Kidney capillary endothelial cell (primary cell): ENCODE measurements around the gene SLC6A8.
A peak's percentile ranks its signal among the peaks of the same experiment; 100 is the strongest.
"Not testable (repeated sequence)": the region's sequence is repeated elsewhere in the genome, so short reads cannot be mapped to it uniquely, and the experiment has no call there.

Source experiments
- DNase-seq: peaks from one replicate; pipeline ENCODE4 v3.0.0-alpha.2; 2018; ENCODE audit warnings: low spot score

SLC6A8 gene

DNA sequence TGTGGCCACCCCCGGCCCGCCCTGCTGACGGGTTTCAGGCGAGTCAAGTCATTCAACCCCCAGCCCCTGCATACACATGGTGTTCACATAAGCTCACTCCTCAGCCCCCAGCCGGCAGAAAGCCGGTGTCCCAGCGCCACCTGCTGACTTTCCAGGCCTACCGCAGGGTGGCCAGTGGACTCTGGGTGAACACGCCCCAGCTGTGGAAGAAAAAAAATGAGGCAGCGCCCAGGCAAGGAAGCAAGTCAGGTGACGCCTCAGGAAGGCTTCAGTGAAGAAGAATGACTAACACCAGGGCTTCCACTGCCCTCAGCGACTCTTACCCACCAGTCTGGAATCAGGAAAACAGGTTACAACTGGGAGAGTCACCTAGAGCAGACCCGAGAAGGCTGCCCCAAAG is 20.7 kb downstream of the SLC6A8 start:
- peak; percentile 77 for DNase-seq

DNA sequence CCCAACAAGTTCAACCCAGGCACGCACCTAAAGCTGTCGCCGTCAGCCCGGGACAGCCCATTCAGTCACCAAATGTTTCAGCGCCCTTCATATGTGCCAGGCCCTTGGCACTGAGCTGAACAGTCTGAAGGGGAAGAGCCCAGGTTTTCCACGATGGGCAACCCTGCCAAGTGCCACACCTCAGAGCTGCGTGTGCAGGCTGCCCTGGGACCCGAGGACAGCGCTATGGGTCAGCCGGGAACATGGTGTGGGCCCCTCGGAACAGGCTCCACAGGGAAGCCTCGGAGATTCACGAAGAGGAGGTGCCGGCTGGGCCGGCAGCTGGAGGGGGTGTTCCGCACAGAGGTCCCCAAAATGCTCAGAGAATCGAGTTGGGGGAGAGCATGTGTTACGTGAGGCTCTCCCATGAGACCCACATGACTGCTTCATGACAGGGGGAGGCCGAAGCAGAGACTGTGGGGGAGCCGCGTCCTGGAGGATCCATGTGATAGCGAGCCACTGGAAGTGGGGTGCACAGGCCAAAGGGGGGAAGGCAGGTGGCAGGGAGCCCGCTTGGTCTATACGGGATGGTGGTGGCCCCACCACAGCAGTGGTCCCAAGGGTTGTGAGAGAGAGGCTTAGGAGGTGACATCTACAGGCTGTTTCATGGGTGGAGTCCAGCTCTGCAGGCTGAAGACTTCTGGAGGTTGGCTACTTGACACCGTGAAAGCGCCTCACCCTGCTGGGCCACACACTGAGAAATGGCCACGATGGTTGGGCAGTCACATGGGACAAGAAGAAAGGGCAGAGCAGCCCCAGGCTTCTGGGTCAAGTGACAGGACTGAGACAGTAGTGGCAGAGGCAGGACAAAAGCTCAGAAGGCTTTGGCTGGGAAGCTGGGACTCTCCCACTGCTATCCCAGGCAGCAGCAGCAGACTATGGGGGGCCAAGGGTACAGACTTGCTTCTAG is 22.3 kb downstream of the SLC6A8 start:
- DNase-seq, result no peak

DNA sequence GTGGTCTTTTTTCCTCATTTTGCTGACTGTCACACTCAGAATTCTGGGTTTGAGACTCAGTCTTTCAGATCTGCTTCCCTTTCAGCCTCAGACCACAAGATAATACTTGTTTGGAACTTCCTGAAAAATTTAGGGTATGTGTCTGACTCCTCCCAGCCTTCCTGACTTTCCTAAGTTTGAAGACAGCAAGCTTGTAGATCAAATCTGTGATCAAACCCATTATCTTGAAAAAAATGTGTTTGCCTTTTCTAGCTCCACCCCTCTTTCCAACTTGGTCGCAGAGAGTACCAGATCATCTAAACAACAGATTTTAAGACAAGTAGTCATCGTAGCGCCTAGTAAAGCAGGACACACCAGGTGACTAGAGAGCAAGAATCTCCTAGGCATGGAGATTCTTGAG is 26.5 kb downstream of the SLC6A8 start:
- no peak for DNase-seq

DNA sequence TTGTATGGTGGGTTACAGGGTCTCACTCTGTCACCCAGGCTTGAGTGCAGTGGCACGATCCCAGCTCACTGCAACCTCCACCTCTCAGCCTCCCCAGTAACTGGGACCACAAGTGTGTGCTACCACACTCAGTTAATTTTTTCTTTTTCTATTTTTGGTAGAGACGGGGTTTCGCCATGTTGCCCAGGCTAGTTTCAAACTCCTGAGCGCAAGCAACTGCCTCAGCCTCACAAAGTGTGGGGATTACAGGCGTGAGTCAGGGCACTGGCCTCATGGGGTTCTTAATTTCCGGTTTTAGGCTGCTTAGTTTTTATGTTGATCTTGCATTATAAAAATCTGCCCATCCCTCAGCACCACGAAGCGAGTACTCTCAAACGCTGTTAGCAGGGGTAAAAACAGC is 29.7 kb downstream of the SLC6A8 start:
- no peak for DNase-seq

DNA sequence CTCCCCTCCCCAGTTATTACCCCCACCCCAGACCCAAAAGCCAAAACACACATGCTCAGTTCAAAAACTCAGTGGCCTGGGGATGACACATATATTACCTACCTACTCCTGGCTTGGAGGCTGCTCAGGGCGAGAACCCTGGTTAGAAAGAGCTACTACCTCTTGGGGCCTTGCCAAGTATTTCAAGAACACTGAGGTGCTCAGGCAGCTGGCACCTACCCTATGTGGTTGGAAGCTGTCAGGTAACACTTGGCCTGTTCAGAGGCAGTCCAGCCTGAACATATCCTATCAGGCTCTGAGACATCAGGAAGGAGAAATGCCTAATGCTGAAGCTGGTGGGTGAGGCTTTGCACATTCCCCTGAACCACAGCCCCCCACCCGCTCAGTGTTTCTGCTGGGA is 31.5 kb downstream of the SLC6A8 start:
- DNase-seq, result no peak

DNA sequence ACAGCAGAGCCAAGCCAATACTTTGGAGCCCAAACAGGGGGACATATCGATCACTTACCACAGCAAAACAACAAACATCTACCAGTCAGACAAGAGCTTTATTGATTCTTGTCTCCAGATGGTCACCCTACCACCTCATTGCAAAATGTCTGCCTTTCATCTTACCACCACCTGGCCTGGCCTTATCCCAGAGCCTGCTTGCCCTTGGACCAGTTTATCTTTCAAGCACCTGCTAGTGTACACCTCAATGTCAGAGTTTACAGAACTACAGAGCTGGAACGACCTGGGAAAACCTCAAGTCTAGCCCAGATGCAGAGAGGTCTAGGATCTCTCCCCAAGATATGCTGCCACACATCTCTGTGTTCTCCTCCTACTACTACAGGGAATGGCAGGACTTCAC is 32.0 kb downstream of the SLC6A8 start:
- no peak for DNase-seq

DNA sequence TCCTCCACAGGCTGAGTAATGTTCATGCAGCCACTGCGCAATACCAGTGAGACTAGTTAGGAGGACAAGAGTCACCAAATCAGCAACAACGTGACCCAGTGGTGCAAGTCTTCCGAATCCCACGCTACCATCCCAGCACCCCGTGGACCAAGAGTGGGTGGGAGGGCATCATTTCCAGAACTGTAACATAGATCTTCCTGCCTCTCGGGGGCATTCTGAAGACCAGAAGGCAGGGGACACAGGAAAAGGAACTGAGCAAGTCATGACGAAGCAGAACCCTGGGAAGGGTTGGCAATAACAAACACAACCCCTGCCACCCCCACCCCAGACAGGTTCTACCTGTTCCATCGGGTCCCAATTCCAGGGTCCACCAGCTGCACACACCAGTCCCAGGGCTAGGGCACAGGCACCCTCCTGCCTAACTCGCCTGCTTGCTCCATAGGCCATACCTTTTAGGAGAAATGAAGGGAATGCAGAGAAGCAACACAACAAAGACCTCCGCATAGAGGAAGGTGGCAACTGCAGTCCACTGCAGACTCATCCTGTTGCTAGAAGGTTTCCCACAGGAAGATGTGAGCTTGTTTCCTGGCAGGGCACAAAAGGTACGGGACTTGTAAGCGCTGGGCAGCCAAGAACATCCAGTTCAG is 35.1 kb downstream of the SLC6A8 start:
- peak; percentile 26 for DNase-seq

DNA sequence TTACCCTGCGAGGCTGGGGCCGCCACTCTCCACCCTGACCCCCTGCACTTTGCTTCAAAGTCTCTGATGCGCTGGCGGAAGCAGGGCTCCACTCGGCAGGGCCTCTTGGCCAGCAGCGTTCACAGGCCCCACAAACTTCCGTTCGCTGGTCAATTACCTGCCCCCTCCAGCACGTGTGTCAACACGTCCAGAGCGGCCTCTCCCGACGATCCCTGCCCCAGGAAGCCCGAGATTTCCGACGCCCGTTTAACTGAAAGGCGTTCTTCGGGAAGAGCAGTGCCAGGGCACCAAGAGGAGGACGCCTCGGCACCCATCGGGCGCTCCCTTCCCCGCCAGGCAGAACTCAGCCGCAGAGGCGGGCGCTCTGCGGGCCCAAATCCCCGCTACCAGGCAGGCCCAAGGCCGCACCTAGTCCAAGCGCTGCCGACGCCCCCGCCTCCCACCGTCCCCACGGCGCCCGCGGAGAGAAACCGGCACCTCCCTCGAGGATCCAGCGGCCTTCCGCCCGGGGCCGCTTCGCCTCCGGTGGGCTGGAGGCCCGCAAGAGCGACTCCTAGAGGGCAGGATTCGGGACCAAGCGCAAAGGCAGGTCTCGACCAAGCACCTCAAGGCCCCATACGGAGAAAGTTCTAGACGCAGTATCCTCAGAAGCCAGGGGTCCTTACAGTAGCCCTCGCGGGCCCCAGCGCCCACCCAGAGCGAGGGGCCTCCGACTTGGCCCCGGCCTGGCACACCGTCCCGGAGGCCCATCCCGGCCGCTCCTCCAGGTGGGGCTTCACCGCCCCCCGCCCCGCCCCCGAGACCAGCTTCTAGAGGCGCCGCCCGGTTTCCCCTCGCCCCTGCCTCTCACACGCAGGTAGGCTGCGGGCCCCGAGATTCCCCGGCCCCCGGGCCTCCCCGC is 35.9 kb downstream of the SLC6A8 start:
- peak; percentile 27 for DNase-seq

DNA sequence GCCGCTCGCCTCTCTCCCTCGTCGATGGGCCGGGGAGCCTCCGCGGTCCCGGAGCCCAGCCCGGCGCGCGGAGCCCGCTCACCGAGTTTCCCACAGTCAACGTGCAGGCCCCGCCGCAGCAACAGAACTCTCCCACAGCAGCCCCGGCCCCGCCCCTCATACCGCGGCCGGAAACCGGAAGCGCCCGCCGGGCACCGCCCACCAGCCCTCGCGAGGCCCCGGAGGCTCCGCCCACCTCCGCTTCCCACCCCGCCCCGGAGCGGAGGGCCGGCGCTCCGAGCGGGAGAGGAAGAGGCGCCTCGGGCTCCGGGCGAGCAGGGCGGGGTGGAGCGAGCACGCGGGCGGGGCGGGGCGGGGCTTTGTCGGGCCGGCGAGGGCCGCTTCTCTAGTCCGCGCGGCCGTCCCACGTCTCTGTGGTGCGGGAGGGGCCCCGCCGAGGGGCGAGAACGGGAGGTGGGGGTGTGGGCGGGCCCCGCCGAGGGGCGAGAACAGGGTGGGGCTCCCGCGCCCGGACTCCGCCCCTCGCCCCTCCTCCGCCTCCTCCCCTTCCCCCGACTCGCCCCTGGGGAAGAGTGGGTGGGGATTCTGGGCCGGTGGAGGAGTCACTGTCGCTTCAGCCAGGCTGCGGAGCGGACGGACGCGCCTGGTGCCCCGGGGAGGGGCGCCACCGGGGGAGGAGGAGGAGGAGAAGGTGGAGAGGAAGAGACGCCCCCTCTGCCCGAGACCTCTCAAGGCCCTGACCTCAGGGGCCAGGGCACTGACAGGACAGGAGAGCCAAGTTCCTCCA is 36.7 kb downstream of the SLC6A8 start, which contains the start of the genes ABCD1 and BCAP31:
Gene ABCD1, plus strand, starts transcription at position 605 of the 787 bp plus-strand sequence. CDS start 411 bp downstream, outside the sequence.
Gene BCAP31, minus strand, starts transcription at position 136 of the 787 bp plus-strand sequence. CDS start 1,143 bp downstream, outside the sequence.
- peak; percentile 67 for DNase-seq

DNA sequence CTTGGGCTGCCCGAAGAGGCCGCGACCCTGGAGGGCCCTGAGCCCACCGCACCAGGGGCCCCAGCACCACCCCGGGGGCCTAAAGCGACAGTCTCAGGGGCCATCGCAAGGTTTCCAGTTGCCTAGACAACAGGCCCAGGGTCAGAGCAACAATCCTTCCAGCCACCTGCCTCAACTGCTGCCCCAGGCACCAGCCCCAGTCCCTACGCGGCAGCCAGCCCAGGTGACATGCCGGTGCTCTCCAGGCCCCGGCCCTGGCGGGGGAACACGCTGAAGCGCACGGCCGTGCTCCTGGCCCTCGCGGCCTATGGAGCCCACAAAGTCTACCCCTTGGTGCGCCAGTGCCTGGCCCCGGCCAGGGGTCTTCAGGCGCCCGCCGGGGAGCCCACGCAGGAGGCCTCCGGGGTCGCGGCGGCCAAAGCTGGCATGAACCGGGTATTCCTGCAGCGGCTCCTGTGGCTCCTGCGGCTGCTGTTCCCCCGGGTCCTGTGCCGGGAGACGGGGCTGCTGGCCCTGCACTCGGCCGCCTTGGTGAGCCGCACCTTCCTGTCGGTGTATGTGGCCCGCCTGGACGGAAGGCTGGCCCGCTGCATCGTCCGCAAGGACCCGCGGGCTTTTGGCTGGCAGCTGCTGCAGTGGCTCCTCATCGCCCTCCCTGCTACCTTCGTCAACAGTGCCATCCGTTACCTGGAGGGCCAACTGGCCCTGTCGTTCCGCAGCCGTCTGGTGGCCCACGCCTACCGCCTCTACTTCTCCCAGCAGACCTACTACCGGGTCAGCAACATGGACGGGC is 37.5 kb downstream of the SLC6A8 start:
- no peak for DNase-seq

DNA sequence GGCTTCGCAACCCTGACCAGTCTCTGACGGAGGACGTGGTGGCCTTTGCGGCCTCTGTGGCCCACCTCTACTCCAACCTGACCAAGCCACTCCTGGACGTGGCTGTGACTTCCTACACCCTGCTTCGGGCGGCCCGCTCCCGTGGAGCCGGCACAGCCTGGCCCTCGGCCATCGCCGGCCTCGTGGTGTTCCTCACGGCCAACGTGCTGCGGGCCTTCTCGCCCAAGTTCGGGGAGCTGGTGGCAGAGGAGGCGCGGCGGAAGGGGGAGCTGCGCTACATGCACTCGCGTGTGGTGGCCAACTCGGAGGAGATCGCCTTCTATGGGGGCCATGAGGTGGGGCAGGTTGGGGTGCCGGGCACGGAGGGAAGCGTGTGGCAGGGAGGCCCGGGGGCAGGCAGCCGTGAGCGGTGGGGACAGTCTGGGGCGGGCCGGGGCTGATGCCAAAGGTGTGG is 38.1 kb downstream of the SLC6A8 start:
- DNase-seq, result no peak

DNA sequence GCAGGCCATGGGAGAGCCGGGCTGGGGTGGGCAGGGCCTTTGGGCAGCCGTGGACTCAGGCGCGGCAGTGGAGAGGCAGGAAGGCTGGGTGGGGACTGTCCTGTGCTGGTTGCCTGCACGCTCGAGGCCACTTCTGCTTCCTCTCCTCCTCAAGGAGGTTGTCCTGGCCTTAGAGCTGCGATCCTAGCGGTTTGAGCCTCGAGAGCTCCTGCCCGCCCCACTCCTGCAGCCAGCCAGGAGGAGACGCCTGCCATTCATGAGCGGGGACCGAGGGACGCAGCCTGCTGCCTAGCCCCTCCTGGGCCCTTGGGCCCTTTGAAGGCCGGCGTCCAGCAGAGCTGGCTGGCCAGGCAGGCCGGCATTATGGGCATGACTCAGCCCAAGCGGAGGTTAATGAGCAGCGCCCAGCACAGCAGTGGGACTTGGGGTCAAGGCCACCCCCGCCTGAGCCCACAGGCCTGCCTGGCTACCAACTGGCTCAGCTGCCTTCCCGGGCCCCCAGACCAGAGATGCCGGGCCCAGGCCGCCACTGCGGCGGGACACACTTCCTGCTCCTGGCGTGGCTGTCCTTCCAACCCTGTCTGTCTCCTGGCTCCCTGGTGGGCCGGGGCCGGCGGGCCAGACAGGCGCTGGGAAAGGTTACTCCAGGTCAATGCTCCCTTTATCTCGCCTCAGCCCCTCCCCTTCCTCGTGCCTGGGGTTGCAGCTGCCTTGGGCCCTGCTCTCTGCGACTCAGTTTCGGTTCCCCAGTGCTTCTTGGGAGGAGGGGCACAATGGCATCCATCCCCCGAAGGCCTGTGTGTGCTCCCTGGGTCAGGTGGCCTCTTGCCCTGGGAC is 38.8 kb downstream of the SLC6A8 start:
- peak; percentile 69 for DNase-seq

DNA sequence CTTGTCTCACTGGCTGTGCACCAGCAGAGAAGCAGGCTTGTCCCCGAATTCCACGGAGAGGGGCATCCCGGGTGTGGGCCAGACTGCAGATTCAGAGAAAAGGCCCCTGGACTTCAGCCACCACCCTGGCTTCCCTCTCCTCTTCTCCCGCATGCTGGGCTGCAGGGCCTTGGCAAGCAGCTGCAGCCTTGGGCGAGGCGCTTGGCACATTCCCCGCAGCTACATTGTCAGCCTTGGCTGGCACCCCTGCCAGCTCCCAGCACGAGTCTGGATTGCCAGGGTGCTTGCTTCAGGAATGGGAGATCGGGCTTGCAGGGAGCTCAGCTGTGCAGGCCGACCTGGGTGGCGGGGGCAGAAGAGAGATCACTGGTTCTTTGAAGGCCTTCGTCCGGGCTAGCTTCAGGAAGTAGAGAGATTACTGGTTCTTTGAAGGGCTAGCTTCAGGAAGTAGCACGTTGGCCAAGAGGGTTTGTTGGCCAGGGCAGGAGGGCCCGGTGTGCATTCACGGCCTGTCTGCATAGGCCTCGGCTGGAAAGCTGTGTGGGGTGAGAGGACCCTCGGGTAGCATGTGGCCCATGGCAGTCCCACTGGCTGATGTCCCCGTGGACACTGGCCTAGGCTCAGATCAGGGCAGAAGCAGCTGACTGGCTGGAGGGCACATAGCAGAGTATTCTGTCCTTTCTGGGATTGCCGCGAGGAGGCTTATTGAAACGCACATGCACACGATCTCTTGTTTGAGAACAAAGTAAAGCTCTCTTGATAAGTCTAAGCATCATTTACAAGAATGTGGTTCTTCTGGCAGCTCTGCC is 39.6 kb downstream of the SLC6A8 start:
- no peak for DNase-seq

DNA sequence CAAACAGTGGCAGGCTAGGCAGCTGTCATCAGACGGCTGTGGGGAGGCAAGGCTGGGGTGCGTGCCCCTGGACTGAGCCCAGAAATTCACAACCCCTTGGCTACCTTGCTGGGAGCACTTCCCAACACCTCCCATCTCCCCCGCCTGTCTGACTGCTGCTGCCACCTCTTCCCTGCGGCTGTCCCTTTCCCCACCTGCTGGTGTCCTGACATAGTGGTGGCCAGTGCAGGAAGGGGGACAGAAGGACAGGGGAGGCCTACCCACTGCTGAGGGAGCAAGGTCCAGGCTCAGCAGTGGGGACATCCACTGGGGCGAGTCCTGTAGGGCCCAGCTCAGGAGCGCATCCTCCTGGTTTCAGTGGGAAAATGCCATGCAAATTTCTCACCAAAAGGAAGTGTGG is 40.4 kb downstream of the SLC6A8 start:
- no peak for DNase-seq

DNA sequence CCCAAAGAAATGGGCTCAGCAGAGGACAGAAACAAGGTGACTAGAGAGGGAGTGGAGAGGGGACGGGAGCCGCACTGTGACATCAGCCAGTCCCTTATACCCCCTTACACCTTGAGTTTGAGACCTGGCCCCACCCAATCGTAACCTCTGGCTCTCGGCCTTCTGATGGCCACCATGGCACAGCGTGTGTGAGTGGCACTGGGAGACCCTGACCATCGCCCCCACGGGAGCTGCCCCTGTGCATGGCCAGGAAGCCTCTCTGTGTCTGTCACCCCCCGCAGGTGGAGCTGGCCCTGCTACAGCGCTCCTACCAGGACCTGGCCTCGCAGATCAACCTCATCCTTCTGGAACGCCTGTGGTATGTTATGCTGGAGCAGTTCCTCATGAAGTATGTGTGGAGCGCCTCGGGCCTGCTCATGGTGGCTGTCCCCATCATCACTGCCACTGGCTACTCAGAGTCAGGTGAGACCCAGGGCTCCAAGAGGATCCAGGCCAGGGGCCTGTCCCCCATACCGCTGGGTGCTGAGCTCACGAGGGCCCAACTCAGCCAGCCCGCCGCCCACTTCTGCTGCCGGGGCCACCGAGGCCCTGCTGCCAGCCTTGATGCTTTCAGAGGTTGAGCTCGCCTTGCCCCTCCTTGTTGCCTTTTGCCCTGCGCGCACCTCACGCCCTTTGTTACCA is 41.4 kb downstream of the SLC6A8 start:
- no peak for DNase-seq

DNA sequence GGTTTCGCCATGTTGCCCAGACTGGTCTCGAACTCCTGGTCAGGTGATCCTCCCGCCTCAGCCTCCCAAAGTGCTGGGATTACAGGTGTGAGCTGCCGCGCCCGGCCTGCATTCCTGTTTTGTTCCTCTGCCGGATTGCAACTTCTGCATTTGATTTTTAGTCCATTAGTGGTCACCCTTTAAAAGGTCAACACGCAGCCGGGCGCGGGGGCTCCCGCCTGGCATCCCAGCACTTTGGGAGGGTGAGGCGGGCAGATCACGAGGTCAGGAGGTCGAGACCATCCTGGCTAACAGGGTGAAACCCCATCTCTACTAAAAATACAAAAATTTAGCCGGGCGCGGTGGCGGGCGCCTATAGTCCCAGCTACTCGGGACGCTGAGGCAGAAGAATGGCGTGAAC is 42.4 kb downstream of the SLC6A8 start:
- DNase-seq, result not testable (repeated sequence)

DNA sequence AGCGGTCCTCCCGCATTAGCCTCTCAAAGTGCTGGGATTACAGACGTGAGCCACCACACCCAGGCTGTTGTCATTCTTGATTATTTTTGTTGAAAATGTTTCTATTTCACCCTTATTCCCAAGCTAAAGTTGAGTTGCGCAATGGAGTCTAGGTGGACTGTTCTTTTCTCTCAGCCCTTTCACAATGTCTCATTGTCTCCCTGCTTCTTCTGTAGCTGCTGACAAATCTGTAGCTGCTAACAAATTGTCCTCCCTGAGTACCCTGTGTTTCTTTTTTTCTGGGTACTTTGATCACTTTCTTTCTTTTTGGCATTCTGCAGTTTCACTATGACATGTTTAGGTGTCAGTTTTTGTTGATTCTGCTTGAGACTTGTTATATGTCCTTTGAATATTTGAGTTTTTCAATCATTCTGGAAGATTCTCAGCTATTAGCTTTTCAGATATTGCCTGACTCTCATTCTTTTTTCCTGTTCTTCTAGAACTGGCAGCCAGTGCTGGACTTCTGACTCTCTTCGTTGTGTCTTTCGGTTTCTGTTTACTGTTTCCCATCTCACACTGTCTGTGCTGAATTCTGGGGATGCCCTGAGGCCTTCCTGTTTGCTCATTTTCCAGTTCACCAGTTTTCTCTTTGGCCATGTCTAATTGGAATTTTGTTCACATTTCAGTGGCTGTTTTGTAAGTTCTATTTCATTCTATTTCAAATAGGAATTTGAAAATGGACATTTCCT is 43.6 kb downstream of the SLC6A8 start:
- no peak for DNase-seq
